SK-N-MC (cell line): ENCODE results near the gene MRGPRE.

Experiments
- DNase-seq: peaks from one replicate; pipeline ENCODE4 v3.0.0-alpha.2; 2011; ENCODE audit warnings: low read depth, low spot score
- H3K27ac ChIP-seq: fragments of 200-600 bp; sonication (generic); 2 replicates; pipeline ENCODE4 v1.5.1; 2016; ENCODE audit warnings: mixed run types
- H3K36me3 ChIP-seq: fragments of 200-600 bp; sonication (generic); 2 replicates; pipeline ENCODE4 v1.6.1; 2017; ENCODE audit warnings: antibody characterized with exemption, low read length, mixed read lengths; ENCODE audit not compliant: insufficient read depth
- H3K4me3 ChIP-seq: fragments of 200-600 bp; sonication (generic); 2 replicates; pipeline ENCODE4 v1.5.1; 2016
- H3K9ac ChIP-seq: fragments of 200-600 bp; sonication (generic); 2 replicates; pipeline ENCODE4 v1.8.0; 2017; ENCODE audit warnings: mixed run types, mixed read lengths; ENCODE audit not compliant: insufficient read length
- H3K9me3 ChIP-seq: fragments of 200-600 bp; sonication (generic); 2 replicates; pipeline ENCODE4 v1.6.1; 2017; ENCODE audit warnings: low read depth, mild to moderate bottlenecking, antibody characterized with exemption, low read length, moderate library complexity, mixed read lengths
- EZH2 ChIP-seq: fragments of 200-600 bp; sonication (generic); IDR thresholded peaks from one replicate; pipeline ENCODE4 v1.6.1; 2017; ENCODE audit warnings: antibody characterized with exemption
- FOXP2 ChIP-seq: optimal IDR thresholded peaks from 2 replicates; pipeline ENCODE3; 2011; ENCODE audit warnings: mild to moderate bottlenecking, moderate library complexity; ENCODE audit not compliant: insufficient read depth; ENCODE audit errors: extremely low read length, control extremely low read depth
- POLR2AphosphoS5 ChIP-seq: IDR thresholded peaks from 2 replicates; pipeline ENCODE4 v1.6.1; 2012; ENCODE audit warnings: mild to moderate bottlenecking, low read depth, low read length, borderline replicate concordance

Gene MRGPRE

GRCh38 chr11:3196161-3197043, 35.8 kb downstream of the MRGPRE start:
- Histone ChIP-seq H3K9me3 (no peaks in the 10 kb centered on the region), H3K4me3 (no peak overlapping the region), H3K9ac (no peak overlapping the region), H3K36me3 (no peaks in the 10 kb centered on the region), H3K27ac (no peak overlapping the region)
- DNase-seq, result no peak
- TF ChIP-seq FOXP2 (no peak), POLR2AphosphoS5 (no peak), EZH2 (no peak)

GRCh38 chr11:3195251-3196160, 36.7 kb downstream of the MRGPRE start:
- no peak overlapping the region for H3K9ac ChIP-seq
- DNase-seq, result no peak

GRCh38 chr11:3194016-3194816, 38.0 kb downstream of the MRGPRE start:
- DNase-seq, result no peak
- TF ChIP-seq FOXP2, result no peak
- TF ChIP-seq EZH2, result no peak
- no peak for TF ChIP-seq POLR2AphosphoS5

More at GRCh38 chr11:3195251-3196160, 36.7 kb downstream of the MRGPRE start:
- no peak for TF ChIP-seq POLR2AphosphoS5
- TF ChIP-seq EZH2, result no peak
- Histone ChIP-seq H3K36me3 (no peaks in the 10 kb centered on the region), H3K9me3 (no peaks in the 10 kb centered on the region), H3K27ac (no peak overlapping the region), H3K4me3 (no peak overlapping the region)

GRCh38 chr11:3193373-3194015, 38.7 kb downstream of the MRGPRE start:
- no peak for DNase-seq
- Histone ChIP-seq H3K27ac (no peak overlapping the region), H3K36me3 (no peaks in the 10 kb centered on the region), H3K9ac (no peak overlapping the region), H3K9me3 (no peaks in the 10 kb centered on the region), H3K4me3 (no peak overlapping the region)
- TF ChIP-seq FOXP2 (no peak), EZH2 (no peak), POLR2AphosphoS5 (no peak)

More at GRCh38 chr11:3194016-3194816, 38.0 kb downstream of the MRGPRE start:
- no peak overlapping the region for H3K27ac ChIP-seq
- H3K9me3 ChIP-seq, result no peaks in the 10 kb centered on the region
- no peak overlapping the region for H3K9ac ChIP-seq
- no peaks in the 10 kb centered on the region for H3K36me3 ChIP-seq
- H3K4me3 ChIP-seq, result no peak overlapping the region

- no peak overlapping the region for H3K27ac ChIP-seq
- H3K9me3 ChIP-seq, result no peaks in the 10 kb centered on the region
- no peak for DNase-seq
- H3K36me3 ChIP-seq, result no peaks in the 10 kb centered on the region
- no peak overlapping the region for H3K9ac ChIP-seq
- no peak for TF ChIP-seq FOXP2
- no peak for TF ChIP-seq EZH2
- no peak for TF ChIP-seq POLR2AphosphoS5
- H3K4me3 ChIP-seq, result no peak overlapping the region
These were observed 39.5 kb downstream of the MRGPRE start for GRCh38 chr11:3192511-3193372.

GRCh38 chr11:3191586-3192324, 40.5 kb downstream of the MRGPRE start:
- Histone ChIP-seq H3K9ac (no peak overlapping the region), H3K4me3 (no peak overlapping the region), H3K27ac (no peak overlapping the region), H3K9me3 (no peaks in the 10 kb centered on the region), H3K36me3 (no peaks in the 10 kb centered on the region)
- TF ChIP-seq EZH2, result no peak
- TF ChIP-seq FOXP2, result no peak
- no peak for TF ChIP-seq POLR2AphosphoS5
- no peak for DNase-seq

GRCh38 chr11:3190600-3190999, 41.6 kb downstream of the MRGPRE start:
- TF ChIP-seq POLR2AphosphoS5 (no peak), EZH2 (no peak), FOXP2 (no peak)
- Histone ChIP-seq H3K9me3 (no peaks in the 10 kb centered on the region), H3K36me3 (no peaks in the 10 kb centered on the region), H3K27ac (no peak overlapping the region), H3K4me3 (no peak overlapping the region), H3K9ac (no peak overlapping the region)
- no peak for DNase-seq
